ENCODE data around the gene MAST3.

GRCh38 chr19:18170714-18171255 is 73.2 kb downstream of the MAST3 start:
- TF ChIP-seq CTCF (IDR thresholded peaks at IDR 0.05) (no peak), POLR2A (IDR thresholded peaks at IDR 0.05) (no peak)

Data from uterus (tissue), 2 donors.